Ascending aorta (tissue), 2 donors: ENCODE results near the gene FAM228B. TPM values are rescaled to one million over a fixed set of nuclear protein-coding genes. Genes with fewer than 3 reads are reported as not detected.
"Not testable (repeated sequence)": the region's sequence is repeated elsewhere in the genome, so short reads cannot be mapped to it uniquely, and the experiment has no call there.

Experiments
- DNase-seq, 2 donors: peaks; one replicate each; pipeline ENCODE4 v3.0.0-alpha.2; 2019; ENCODE audit warnings: low spot score in 2 of 2
- H3K27ac ChIP-seq, 2 donors: fragments of 200-600 bp; sonication (generic); one replicate each; pipeline ENCODE4 v1.5.1; 2016 to 2017; ENCODE audit warnings: mild to moderate bottlenecking in 1 of 2
- H3K27me3 ChIP-seq: fragments of 200-600 bp; sonication (generic); one replicate; pipeline ENCODE4 v1.5.1; 2017
- H3K36me3 ChIP-seq, 2 donors: fragments of 200-600 bp; sonication (generic); one replicate each; pipeline ENCODE4 v1.5.1; 2016
- H3K4me1 ChIP-seq, 2 donors: fragments of 200-600 bp; sonication (generic); one replicate each; pipeline ENCODE4 v1.5.1; 2016 to 2017; ENCODE audit warnings: mild to moderate bottlenecking in 1 of 2
- H3K4me3 ChIP-seq, 2 donors: fragments of 200-600 bp; sonication (generic); one replicate each; pipeline ENCODE4 v1.5.1; 2016 to 2017; ENCODE audit warnings: mild to moderate bottlenecking in 1 of 2
- H3K9me3 ChIP-seq, 2 donors: fragments of 200-600 bp; sonication (generic); one replicate each; pipeline ENCODE4 v1.5.1; 2016
- CTCF ChIP-seq, 3 experiments: fragments of 200-600 bp in 2 of 3; fragments of 450-650 bp in 1 of 3; sonication (generic) in 2 of 3; IDR thresholded peaks; one replicate each; pipeline ENCODE4 v1.5.1; 2016 to 2019; ENCODE audit warnings: antibody characterized with exemption in 3 of 3, mild to moderate bottlenecking in 1 of 3, moderate library complexity in 1 of 3
- intact Hi-C: fragments of 100-400 bp; cut with DNase I; formaldehyde crosslinking; loops from one replicate; pipeline ENCODE4 v1.15.1; 2023
- total RNA-seq: library from RNA; depleted of rRNA; stranded (reverse); fragments of >200 nt; gene quantifications from one replicate; pipeline ENCODE4 v1.1.0, GENCODE V29; 2016

FAM228B gene
- total RNA-seq, 1 donor from 2014 or later, result 144 TPM

GRCh38 chr2:24191848-24192247, 68.6 kb downstream of the FAM228B start:
- H3K4me3 ChIP-seq, result no peak overlapping the region
- H3K27me3 ChIP-seq, result no peaks in the 10 kb centered on the region
- no peaks in the 10 kb centered on the region for H3K4me1 ChIP-seq
- no peak for TF ChIP-seq CTCF (IDR thresholded peaks at IDR 0.05)
- H3K9me3 ChIP-seq, result peaks cover 0 to 3% of the 10 kb centered on the region in 2 donors
- intact Hi-C loops, result no loop called here
- H3K36me3 ChIP-seq, result no peaks in the 10 kb centered on the region
- no peak overlapping the region for H3K27ac ChIP-seq
- no peak for DNase-seq

- DNase-seq, H3K27me3 ChIP-seq, H3K36me3 ChIP-seq, H3K27ac ChIP-seq, intact Hi-C loops, H3K4me3 ChIP-seq, H3K4me1 ChIP-seq, H3K9me3 ChIP-seq: not testable (repeated sequence)
These were observed 73.9 kb downstream of the FAM228B start for GRCh38 chr2:24197213-24197612.

- Histone ChIP-seq H3K9me3 (peaks cover 0 to 9% of the 10 kb centered on the region in 2 donors), H3K4me1 (no peaks in the 10 kb centered on the region), H3K27me3 (no peaks in the 10 kb centered on the region), H3K36me3 (peaks cover 21 to 34% of the 10 kb centered on the region in 2 donors), H3K27ac (no peak overlapping the region), H3K4me3 (no peak overlapping the region)
- DNase-seq, result no peak
- no peak for TF ChIP-seq CTCF (IDR thresholded peaks at IDR 0.05)
- intact Hi-C loops, result no loop called here
These were observed 76.8 kb downstream of the FAM228B start for GRCh38 chr2:24199968-24200590.

- no peak for DNase-seq
- no peaks in the 10 kb centered on the region for H3K4me1 ChIP-seq
- H3K9me3 ChIP-seq, result peaks cover 0 to 9% of the 10 kb centered on the region in 2 donors
- TF ChIP-seq CTCF (IDR thresholded peaks at IDR 0.05), result no peak
- intact Hi-C loops, result no loop called here
- H3K36me3 ChIP-seq, result peaks cover 23 to 42% of the 10 kb centered on the region in 2 donors
- H3K27ac ChIP-seq, result no peak overlapping the region
- no peaks in the 10 kb centered on the region for H3K27me3 ChIP-seq
- H3K4me3 ChIP-seq, result no peak overlapping the region
These were observed 77.5 kb downstream of the FAM228B start for GRCh38 chr2:24200799-24201198.

- Histone ChIP-seq H3K36me3 (peaks cover 46 to 64% of the 10 kb centered on the region in 2 donors), H3K4me3 (no peak overlapping the region)
- intact Hi-C loops, result no loop called here
These were observed 79.9 kb downstream of the FAM228B start for GRCh38 chr2:24203029-24203786.

More at GRCh38 chr2:24203029-24203786, 79.9 kb downstream of the FAM228B start:
- H3K27me3 ChIP-seq, result no peaks in the 10 kb centered on the region
- DNase-seq, result no peak
- H3K4me1 ChIP-seq, result no peaks in the 10 kb centered on the region
- no peak for TF ChIP-seq CTCF (IDR thresholded peaks at IDR 0.05)
- H3K27ac ChIP-seq, result no peak overlapping the region
- no peaks in the 10 kb centered on the region for H3K9me3 ChIP-seq
